Middle frontal gyrus (tissue), 1 donor: ENCODE measurements around the gene MACF1.
"Not testable (repeated sequence)": the region's sequence is repeated elsewhere in the genome, so short reads cannot be mapped to it uniquely, and the experiment has no call there.

Experiments
- DNase-seq: peaks from one replicate; pipeline ENCODE4 v3.0.0-alpha.2; 2015; ENCODE audit warnings: low spot score; ENCODE audit errors: extremely low spot score

MACF1 gene

DNA sequence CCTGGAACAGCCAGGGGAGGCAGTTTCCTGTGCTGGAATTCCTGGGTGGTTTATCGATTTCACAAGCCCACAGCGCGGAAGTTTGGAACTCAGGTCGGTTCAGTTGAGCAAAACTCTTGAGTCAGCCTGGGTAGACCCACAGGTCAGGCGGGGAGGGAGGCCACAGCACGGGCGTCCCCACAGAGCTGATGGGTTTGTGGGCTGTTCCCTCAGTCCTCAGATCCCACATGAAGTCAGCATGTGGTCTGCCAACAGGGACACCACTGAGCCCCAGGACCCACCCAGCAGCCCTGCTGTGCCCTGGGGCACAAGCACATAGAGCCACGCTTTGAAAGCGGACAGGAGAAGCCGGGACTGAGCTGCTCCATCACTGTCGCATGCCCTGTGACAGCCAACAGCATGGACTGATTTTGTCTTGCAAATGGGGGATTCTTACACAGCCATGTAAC lies 304.4 kb downstream of the MACF1 start:
- no peak for DNase-seq

DNA sequence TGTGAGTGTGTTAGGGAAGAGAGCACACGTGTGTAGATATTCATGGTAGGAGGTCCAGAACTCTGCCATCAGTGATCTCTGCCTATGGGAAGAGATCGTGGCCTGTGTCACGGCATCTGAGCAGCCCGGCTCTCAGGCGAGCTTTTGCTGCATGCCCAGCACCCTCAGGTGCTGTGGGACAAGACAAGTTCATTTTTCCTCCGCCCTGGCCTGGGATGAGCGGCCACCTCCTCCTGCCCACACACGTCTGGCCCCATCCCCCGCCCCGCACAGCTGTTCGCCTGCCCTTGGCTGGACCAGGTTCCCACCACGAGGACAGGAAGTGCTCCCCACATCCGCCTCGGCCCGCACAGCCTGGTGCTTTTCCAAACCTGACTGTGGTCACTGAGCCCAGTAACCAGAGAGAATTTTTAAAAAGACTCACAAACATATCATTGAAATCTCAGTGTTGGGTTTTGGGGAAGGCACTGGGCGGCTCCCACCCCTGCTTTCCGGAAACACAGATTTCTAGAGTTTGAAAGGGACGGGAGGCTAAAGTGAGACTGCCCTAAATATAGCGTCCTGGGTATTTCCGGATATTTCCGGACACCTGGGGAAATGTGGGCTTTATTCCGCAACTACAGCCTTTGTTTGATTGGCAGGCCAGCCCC lies 305.0 kb downstream of the MACF1 start:
- DNase-seq = no peak

DNA sequence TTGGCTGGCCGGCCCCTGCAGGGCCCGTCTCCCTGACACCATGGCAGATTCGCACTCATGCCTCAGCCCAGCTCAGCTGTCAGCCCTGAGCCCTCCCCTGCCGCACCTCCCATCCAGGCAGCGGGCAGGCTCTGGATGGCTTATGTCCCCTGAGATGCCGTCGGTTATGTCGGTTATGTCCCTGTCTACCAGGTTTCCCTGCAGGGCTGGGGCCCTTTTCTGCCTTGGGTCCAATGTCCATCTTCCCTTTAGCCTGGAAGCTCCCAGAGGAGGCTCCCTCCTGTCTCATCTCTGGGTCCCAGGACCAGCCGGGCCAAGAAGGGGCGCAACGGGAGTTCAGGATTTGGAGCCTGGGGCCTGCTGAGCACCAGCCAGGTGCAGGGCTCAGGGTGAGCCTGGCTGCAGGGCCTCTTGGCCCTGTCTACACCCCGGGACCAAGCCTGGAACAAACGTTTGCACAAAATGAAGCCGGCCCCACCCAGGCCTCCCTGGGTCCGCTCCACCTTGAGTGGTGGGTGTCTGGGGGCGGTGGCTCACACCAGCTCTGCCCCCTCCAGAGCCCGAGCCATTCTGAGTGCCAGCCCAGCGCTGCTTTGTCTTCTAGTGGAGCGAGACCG lies 306.2 kb downstream of the MACF1 start:
- not testable (repeated sequence) for DNase-seq

DNA sequence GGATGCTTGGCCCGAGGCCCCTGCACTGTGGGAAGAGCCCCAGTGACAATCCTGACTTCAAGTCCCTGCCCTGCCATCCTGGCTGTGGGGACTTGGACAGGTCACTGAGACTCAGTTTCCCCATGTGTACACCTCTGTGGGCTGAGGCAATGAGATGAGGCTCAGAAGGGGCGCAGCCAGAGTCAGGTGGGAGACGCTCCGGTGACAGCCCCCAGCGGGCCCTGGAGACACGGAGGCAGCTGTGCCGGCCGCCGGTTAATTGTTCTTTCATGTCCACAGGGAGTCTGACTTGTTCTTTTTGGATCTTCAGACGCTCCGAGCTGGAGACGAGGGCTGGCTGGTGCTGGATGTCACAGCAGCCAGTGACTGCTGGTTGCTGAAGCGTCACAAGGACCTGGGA lies 307.0 kb downstream of the MACF1 start:
- not testable (repeated sequence) for DNase-seq

DNA sequence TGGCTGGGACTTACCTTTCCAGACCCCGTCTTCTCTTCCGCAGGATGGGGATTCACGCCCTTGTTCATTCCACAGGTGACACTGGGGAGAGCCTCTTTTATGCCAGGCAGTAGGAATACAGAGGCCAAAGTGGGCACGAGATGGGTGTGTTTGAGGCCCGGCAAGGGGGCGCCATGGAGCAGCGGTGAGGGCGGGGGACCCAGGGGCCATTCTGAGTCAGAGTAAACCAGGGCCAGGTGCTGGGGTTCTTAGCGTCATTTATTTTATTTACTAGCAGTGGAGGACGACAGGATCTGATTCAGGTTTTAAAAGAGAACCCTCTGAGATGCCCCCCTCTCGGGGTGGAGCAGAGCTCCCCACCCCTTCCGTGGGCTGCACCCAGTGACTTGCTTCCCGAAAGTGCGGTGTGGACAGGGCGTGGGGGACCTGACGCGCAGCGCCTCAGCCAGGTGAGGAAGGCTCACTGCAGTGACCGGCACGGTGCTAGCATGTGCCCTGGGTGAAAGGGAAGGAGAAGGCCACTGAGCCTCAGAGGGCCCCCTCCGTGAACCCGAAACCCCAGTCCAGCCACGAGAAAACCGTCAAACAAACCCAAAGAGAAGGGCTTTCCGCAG lies 307.8 kb downstream of the MACF1 start:
- DNase-seq = not testable (repeated sequence)

DNA sequence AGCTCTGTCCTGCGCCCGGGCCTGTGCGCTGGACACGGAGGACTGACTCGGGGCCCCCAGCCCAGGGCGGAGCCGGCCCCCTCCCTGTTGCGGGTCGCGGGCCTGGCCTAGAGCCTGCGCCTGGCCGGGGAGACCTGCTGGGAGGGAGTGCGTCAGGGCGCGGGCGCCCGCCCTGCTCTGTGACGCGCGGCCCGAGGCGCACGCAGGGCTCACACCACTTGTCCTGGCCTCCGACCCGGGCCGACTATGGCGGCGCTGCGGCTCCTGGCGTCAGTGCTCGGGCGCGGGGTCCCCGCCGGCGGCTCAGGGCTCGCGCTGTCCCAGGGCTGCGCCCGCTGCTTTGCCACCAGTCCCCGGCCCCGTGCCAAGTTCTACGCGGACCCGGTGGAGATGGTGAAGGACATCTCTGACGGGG lies 310.2 kb downstream of the MACF1 start:
- not testable (repeated sequence) for DNase-seq

DNA sequence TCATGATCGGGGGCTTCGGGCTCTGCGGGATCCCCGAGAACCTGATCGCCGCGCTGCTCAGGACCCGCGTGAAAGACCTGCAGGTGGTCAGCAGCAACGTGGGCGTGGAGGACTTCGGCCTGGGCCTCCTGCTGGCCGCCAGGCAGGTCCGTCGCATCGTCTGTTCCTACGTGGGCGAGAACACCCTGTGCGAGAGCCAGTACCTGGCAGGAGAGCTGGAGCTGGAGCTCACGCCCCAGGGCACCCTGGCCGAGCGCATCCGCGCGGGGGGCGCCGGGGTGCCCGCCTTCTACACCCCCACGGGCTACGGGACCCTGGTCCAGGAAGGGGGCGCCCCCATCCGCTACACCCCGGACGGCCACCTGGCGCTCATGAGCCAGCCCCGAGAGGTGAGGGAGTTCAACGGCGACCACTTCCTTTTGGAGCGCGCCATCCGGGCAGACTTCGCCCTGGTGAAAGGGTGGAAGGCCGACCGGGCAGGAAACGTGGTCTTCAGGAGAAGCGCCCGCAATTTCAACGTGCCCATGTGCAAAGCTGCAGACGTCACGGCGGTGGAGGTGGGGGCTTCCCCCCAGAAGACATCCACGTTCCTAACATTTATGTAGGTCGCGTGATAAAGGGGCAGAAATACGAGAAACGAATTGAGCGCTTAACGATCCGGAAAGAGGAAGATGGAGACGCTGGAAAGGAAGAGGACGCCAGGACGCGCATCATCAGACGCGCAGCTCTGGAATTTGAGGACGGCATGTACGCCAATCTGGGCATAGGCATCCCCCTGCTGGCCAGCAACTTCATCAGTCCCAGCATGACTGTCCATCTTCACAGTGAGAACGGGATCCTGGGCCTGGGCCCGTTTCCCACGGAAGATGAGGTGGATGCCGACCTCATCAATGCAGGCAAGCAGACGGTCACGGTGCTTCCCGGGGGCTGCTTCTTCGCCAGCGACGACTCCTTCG lies 310.9 kb downstream of the MACF1 start:
- DNase-seq = not testable (repeated sequence)

DNA sequence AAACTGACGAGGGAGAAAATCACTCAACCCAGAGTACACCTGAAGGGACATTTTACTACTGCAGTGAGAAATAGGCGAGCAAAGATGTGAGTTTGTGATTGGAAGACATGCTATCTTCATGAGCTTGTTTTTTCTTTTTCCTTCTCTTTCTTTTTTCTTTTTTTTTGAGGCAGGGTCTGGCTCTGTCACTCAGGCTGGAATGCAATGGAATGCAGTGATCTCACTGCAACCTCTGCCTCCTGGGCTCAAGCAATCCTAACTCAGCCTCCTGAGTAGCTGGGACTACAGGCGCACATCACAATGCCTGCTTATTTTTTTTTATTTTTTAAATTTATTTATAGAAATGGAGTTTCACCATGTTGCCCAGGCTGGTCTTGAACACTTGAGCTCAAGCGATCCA lies 312.3 kb downstream of the MACF1 start:
- not testable (repeated sequence) for DNase-seq

DNA sequence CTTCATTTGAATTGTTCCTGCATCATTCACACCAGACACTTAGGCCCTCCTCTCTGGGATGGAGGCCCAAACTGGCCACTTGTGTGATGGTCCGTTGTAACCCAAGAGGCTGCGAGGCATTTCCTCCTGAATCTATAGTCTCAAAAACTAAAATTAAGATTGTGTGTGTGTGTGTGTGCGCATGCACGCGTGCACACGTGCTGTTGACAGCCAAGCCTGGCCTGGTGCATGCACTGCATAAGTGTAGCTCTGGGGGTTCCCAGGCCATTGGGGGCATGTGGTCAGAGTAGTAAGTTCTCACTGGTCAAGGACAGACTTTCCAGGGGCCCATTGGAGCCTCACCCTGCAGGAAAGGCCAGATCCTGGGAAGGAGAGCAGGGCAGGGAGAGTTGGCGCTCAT lies 313.4 kb downstream of the MACF1 start:
- not testable (repeated sequence) for DNase-seq

DNA sequence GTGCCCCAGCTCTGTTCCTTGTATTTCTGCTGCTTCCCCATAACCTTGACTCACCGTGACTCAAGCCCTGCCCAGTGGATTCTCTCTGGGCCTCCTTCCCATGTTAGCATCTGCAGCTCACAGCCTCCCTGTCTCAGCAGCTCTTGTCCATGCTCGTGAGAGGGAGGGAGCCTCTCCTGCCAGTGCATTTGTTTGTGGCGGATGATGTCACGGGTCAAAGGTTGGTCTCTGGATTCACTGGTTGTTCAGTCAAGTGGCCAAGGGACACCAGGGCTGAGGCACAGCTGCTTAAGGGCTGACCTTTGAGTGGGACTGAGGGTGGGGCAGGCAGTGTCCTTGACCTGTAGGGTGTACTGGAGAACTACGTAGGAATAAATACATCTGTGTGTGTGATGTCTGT lies 314.9 kb downstream of the MACF1 start:
- DNase-seq = not testable (repeated sequence)

DNA sequence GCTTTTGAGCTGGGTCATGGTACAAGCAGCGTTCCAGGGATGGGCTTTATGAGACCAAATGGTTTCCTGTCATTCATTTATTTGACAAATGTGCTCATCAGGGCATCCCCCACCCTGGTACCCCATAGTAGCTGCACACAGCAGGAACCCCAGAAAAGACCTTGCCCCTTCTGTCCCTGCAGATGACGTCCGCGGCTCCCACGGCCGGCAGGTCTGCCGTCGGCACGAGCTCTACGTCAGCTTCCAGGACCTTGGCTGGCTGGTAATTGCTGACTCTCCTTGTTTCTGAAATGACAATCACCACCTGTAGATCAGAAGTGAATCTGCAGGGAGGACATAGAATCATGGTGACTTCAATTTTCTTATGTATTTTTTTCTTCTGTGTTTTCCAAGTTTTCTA lies 317.7 kb downstream of the MACF1 start:
- not testable (repeated sequence) for DNase-seq

DNA sequence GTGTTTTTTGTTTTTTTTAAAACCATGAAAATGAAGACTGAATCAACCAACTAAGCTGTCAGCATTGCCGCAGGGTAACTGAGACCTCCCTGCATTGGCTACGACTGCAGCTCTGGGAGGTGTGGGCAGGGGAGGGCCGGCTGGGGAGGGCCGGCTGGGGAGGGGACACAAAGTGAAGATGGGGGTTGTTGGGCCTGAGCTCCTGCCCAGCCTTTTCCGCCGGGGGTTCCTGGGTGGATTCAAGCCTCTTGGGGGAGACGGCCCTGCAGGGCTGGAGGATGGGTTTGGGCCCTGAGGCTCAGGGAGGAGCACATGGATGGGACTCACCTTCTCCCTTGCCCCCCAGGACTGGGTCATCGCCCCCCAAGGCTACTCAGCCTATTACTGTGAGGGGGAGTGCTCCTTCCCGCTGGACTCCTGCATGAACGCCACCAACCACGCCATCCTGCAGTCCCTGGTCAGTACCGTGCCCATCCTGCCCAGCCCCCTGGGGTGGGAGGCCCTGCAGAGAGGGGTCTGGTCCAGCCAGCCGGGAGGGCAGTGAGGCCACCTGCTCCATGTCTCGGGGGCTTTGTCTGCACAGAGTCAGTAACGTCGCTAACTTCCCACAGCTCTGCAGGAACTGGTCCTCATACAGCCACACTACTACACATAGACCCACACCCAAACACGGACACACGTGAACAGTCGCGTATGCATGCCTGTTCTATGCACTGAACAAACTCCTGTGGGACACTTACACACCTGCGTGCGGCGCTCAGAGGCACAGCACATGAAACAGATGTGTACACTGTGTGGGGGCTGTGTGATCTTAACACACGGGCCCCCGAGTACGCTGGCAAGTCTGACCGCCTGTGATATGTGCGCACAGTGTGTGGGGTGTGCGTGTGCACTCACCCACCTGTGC lies 318.4 kb downstream of the MACF1 start:
- DNase-seq = no peak

DNA sequence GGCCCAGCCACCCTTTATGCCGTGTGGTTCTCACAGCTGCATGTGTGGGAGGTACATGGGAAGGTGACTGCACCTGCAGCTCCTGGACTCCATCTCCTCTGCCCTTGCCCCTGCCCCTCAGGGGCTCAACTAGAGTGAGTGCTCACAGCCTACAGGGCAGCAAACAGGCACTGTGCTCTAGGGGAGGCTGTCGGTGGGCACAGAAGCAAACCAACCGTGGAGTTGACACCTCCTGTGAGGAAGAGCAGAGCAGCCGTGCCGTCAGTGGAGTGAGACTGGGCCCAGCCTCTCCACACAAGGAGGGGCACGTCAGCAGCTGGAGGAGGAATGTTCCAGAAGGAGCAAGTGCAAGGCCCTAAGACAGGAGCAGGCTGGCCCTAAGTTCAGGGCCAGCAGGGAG lies 319.7 kb downstream of the MACF1 start:
- DNase-seq = no peak

DNA sequence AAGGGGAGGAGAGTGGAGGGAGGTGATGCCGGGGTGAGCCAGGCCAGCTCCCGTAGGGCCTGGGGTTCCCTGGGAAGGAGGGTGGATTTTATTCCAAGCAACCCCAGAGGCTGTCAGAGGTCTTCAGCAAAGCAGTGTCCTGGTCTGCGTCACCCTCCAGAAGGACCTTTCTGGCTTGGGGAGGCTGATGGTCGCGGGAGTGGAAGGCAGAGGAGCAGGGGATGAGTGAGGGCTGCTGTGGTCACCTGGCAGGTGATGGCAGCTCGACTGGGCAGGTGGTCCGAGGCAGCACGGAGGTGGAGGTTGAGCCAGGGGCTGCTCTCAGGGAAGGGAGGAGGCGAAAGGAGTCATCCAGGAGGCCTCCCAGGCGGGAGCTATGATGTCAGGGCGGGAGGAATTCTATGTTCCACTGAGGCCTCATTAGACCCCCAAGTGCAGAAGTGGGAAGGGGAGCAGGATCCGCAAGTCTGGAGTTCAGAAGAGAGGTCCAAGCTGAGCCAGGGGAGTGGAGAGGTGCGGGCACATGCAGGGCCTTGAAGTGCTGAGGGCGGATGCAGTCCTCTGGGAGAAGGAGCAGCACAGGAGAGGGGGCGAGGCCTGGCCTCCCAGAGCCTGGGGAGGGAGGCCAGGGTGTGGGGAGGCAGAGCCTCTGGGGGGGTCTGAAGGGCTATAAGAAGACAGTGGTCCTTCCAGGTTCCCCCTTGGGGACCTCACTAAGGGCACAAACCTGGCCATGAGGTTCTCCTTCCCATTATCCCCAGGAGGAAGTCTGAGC lies 320.3 kb downstream of the MACF1 start:
- DNase-seq = no peak

DNA sequence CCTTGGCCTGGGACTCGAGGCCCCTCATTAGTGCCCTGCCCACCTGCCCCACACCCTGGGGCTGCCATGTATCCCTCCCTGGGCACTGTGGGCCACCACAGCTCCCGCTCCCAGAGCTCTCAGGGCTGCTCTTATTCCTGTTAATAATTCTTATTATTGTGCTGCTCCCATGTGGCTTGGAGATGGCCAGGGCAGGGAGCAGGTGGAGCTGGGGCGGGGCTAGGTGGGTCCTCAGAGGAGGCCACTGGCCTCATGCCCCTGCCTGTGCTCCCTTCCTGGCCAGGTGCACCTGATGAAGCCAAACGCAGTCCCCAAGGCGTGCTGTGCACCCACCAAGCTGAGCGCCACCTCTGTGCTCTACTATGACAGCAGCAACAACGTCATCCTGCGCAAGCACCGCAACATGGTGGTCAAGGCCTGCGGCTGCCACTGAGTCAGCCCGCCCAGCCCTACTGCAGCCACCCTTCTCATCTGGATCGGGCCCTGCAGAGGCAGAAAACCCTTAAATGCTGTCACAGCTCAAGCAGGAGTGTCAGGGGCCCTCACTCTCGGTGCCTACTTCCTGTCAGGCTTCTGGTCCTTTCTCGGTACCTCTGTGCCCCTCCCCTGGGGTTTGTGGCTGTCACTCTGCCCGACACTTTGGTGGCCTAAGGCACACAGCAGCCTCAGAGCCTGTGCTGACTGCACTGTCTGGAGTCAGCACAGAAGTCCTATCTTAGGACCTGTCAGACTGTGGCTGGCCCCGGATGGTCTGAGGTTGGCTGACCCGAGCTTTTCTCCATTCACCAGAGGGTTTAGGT lies 321.1 kb downstream of the MACF1 start:
- DNase-seq = no peak

DNA sequence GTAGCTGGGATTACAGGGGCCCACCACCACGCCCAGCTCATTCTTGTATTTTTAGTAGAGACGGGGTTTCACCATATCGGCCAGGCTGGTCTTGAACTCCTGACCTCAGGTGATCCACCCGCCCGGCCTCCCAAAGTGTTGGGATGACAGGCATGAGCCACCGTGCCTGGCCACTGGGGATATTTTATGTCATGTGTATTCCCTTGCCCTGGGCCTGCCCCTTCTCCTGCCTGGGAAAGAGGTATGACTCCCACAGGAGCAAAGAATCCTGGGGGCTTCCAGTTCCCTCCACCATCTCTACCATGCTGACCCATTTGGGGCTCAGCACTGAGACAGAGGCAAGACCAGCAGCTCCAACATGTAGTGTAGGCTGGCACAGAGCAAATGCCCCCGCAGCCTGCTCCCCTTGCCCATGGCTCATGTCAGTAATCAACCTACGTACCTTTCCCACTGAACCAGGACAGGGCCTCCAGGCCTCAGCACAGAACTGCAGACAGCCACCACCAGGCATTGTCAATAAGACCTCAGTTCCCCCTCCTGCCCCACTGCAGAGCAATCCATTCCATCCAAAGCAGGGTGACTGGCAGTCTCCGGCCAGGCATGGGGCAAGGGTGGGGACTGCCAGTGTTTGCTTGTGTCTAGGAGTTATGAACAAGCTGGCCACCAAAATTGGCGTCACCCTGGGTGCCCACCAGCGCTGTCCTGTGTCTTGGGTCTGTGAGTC lies 322.1 kb downstream of the MACF1 start:
- DNase-seq = no peak

DNA sequence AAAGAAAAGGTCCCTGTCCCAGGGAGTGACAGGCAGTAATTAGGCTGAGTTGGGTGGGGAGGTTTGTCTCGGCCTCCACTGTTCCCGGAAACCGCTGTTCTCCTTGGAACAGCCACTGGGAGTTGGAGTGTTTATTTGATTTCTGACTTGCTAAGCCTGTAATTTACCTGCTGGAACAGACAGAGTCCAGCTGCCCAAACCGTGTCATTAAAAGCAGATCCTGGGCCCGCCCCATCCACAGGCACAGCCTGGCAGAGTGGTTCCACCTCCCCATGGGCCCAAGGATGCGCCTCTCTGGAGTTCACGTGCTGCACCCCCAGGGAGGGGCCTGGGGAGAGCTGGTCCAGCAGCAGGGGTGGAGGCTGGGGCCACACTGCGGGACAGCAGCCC lies 322.7 kb downstream of the MACF1 start:
- not testable (repeated sequence) for DNase-seq

DNA sequence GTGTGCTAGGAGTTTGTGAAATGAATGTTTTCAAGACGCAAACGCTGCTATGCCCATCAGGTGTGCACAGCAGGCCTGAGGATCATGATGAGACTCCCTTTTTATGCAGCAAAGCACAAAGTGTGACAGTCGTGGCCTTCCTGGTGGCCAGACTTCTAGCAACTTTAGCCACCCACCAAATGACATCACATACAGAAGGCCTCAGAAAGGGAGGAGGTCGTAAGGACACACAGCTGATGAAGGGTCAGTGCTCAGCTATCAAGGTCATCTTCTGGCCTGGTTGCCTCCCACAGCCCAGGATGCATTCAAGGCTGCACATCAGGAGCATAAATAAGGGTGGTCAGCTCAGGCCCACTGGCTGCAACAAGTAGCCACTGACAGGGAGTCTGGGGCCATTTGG lies 323.6 kb downstream of the MACF1 start:
- no peak for DNase-seq
